NCI-H1436 treated with DMSO at 0.1 percent for 48 hours (cell line): ENCODE measurements around the gene FMNL1.

Experiments
- DNase-seq: peaks from one replicate; lab custom pipeline; 2025; lab: John Stamatoyannopoulos, UW

Gene FMNL1

DNA sequence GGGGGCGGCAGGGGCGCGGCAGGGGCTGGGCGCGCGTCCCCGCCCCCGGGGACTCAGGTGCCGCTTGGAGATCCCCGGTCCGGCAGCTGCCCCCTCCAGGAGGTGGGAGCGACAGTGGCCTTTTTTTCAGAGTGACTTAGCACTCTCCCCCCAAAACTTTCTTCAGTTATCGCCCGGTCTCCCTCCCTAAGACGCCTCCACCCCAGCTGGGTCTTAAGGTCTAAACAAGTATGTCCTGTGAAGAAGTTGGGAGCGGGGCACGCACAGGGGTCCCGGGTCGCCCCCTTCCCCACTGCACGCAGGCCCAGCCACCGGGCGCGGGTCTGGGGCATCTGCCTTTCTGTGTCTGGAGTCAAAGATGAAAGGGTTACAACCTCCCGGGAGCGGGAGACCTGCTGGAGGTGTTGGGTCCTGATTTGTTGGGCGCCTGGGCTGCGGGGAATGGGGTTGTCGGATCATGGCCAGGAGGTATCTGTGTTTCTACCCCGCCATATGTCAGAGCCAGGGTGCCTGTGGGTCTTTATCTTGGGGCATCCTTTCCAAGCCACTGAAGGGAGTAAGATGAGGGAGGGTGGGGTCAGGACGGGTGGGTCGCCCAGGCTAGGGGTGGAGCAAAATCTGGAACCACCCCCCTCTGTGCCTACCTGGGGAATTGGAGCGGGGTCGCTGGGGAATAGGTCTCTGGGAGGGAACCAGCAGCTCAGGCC is 757 bp downstream of the FMNL1 start:
- no peak for DNase-seq

GRCh38 chr17:45222996-45223538 is 1.4 kb downstream of the FMNL1 start:
- DNase-seq: no peak

DNA sequence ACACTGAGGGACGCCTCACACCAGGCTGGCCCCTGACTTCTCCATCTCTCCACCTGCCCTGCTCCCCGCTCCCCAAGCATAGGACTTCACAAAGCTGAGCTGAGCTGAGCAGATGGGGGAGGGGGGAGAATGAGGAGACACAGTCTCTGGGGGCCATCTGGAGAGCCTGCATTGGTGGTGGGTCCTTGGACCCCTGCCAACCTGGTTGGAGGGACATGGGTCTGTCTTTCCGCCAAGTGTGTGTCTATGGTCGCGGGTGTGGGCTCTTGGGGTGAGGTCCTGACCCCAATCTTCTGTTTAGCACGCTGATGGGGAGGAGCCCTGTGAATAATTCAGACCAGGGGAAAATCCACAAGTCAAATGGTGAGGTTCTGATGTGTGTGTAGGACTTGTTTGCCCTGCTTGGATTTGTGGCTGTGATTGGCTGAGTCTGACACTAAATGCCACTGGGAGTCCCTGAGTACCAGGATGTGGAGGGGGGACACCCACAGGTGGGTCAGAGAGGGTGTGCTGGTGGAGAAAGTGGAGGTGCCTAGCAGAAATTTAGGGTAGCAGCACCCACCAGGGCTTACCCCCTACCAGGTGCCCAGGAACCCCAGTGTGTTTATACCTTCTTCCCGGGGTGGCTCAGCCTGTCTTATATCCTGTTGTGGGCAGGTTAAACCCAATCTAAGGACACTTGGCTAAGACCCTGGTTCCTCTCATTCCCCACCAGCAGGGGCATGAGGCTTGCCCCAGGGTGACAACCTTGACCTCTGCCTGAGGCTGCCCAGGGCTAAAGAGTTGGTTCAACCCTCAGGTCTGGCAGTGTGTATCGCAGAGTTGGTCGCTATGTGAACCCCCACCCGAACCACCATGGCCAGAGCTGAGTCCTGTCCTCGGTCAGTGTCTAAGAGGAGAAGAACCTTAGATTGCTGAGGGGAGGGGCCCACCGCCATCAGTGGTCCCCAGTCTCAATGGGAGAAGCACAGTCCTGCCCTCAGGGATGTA is 2.1 kb downstream of the FMNL1 start:
- DNase-seq: no peak

GRCh38 chr17:45224671-45225050 is 3.0 kb downstream of the FMNL1 start:
- DNase-seq: no peak

- DNase-seq: no peak
These were observed 3.5 kb downstream of the FMNL1 start for GRCh38 chr17:45225051-45225700.

GRCh38 chr17:45225964-45226530 is 4.4 kb downstream of the FMNL1 start:
- no peak for DNase-seq

- DNase-seq: no peak
These were observed 4.9 kb downstream of the FMNL1 start for GRCh38 chr17:45226576-45226975.

- no peak for DNase-seq
These were observed 5.6 kb downstream of the FMNL1 start for GRCh38 chr17:45227101-45227925.

DNA sequence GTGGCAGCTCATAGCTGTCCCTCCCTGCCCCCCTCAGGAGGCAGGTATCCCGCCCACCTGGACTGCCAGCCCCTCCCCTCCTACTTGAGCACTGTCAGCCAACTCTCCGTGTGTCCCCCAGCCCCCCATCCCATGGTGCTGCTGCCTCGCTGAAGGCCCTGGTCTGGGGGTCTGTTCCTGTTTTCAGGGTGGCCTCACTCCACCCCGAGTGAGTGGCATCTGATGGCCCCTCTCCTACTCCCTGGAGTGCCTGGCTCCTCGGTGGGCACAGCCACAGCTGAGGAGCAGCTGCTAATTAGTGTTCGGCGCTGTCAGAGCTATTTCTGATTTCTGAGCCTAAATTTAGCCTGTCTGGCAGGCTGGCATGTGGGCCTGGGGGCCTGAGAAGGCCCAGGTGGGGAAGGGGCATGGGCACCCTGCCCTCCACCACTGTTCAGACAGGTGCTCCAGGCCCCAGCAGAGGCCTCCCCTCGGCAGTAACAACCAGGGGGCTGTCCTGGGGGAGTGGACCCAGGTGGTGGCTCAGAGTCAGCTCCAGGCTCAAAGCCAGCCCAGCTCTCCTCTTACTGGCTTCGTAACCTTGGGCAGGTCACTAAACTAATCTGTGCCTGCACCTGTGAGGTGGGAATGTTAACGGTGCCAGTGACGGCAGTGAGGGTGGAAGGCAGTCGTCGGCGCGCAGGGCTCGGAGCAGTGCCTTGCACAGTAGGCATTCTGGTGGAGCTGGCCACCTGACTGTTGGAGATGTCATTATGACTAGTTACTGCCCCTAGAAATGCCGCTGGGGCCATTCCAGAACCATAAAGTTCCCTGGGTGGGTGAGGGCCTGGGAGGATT is 6.5 kb downstream of the FMNL1 start:
- no peak for DNase-seq

DNA sequence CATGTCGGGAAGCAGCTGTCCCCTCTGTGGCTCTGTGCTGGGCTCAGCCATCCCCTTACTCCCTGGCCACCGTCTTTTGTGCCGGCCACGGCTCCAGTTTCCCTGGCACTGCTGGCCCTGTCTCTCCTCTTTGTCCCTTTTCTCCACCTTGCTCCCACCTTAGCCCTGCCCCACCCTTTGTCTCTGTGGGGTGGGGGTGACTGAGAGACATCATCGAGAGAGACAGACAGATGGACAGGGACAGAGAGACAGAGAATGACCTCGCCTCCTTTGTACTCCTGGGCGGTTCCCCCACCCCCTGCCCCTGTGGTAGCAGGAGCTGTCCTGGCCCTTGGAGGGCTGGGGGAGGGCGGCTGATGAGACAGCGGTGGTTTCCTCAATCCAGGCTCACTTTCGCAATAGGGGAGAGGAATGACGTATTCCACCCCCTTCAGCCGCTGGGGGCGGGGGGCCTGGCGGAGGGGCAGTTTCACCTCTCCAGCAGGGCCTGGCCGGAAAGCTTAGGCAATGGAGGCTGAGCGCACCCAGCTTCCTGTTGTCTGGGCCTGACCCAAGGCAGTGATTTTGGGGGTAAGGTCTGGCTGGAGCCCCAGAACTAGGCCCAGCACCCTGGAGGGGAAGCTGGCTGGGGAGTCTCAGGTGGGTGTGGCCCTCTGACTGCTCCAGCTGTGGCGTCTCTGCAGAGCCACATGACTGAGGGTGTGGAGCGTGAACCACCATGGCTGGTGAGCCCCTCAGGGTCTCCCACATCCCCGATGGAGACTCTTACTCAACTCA is 7.3 kb downstream of the FMNL1 start:
- no peak for DNase-seq

DNA sequence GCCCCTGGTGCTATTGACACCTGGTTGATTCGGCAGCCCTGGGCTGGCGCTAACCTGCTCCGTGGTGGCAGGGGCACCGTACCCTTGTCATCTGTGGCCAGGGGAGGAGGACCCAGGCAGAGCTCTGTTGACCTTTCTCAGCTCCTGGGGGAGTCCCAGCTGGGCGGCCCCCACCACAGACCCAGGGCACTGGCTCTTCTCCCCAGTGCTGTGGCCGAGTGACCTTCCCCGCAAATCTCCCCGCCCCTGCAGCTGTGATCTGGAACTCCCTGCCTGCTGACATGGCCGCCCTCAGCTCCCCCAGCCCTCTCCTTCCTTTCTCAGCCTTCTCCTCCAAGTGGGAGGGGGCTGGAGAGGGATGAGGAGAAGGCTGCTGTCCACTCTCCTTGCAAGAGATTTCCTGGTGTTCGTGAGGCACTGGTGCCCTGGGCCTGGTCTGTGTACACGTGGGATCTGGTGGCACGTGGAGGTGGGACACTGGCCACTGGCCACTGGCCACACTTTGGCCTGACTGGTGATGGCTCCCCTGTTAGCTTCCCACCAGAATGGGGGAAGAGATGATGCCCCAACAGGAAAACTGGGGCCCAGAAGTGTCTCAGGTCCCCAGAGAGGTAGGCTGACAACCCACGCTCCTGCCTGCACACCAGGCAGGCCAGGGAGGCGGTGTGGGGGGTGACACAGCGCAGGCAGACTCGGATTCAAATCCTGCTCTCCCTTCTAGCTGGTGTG is 8.2 kb downstream of the FMNL1 start:
- no peak for DNase-seq

- no peak for DNase-seq
These were observed 8.7 kb downstream of the FMNL1 start for GRCh38 chr17:45230410-45230786.

DNA sequence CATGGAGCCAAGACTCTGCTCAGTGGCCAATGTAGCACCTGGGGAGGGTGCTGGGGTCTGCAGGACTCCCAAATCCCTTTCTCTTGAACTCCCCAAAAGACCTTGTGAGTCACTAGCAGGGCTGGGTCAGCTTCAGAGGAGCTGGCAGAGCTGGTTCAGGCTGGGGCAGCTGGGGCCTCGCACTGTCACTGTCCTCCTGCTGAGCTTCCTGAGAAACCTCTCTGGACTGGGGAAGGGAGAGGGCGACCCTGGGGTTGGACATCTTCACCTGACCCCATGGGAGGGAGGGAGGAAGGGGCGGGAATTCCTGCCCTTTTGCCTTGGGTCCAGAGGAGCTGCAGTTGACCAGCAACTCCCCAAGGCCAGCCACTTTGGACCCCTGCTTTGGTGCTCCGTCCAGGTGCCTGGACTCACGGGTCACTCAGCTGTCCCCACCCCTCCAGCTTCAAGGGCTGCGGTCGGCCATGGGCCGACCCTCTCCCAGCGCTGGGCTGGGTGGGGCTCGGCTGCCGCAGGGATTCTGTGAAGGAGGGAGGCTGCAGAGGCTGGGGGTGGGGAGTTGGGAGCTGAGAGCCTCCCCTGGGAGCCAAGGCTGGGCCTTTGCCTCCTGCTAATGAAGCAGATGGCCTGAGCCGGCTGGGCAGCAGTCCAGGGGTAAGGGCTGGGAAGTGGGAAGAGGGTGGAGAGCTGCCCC is 9.2 kb downstream of the FMNL1 start:
- DNase-seq: no peak

DNA sequence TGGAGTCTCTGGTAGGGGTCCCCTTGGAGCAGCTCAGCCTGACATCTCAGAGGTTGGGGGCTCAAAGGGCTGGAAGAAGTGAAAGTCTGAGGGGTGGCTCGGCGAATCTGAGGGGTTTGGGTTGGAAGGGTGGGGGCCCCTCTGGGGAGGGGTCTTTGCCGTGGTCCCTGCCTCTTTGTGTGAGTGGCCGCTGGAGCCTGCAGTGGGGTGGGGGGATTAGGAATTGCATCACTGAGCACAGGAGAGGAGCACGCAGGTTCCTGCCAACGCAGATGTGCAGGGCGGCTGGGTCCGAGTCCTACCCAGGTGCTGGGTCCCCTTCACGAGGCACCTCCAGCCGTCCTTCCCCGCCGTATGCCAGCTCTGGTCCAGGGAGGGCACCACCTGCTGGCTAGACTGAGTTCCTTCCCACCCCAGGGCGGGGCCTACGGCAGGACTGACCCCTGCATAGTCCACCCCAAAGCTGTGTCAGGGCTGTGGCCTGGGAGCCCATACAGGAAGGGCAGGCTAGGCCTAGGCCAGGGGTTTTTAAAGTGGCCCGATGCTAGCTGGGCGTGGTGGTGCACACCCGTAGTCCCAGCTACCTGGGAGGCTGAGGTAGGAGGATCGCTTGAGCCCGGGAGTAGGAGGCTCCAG is 9.9 kb downstream of the FMNL1 start:
- DNase-seq: no peak

GRCh38 chr17:45232514-45233422 is 11.1 kb downstream of the FMNL1 start:
- DNase-seq: no peak

DNA sequence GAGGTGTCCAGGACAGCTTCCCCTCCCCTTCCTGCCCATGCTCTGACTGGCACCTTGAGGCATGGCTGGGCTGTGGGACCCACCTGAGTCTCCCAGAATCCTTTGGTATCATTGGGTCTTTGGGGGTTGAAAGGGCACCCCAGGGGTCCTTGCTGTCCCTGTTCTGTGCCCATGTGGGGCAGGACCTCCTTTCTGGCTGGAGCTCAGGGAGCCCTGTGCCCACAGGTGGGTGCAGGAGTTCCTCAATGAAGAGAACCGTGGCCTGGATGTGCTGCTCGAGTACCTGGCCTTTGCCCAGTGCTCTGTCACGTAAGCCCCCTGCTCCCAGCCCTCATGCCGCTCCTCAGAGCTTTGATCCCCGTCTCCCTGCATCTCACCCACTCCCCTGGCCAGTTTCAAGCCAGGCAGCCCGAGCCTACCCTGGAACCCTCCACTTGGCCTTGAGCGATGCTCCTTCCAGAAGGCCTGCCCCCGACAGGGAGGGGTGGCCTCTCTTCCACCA is 11.8 kb downstream of the FMNL1 start:
- no peak for DNase-seq
